Measurements from ENCODE around the gene FATE1. TPM values are rescaled to one million over a fixed set of nuclear protein-coding genes. Genes with fewer than 3 reads are reported as not detected.

The FATE1 gene
- total RNA-seq, 1 experiment from 2014 or later = not detected

Other genes starting within 250 kb of the FATE1 start
- gene PASD1, start 152.4 kb upstream of the FATE1 start, total RNA-seq (2014; rRNA removed; shearing (Covaris generic)) = not detected in 2 replicates
- gene PRRG3, start 20.6 kb upstream of the FATE1 start, total RNA-seq (2014; rRNA removed; shearing (Covaris generic)) = 0.76 and 2.9 TPM in 2 replicates
- not detected in 2 replicates for gene CNGA2, start 18.7 kb downstream of the FATE1 start, total RNA-seq (2014; rRNA removed; shearing (Covaris generic))
- 94.1 and 138 TPM in 2 replicates for gene MAGEA4, start 196.9 kb downstream of the FATE1 start, total RNA-seq (2014; rRNA removed; shearing (Covaris generic))

Data from H7 (cell line).